Measurements from ENCODE around the gene GNA12.

GNA12 gene

GRCh38 chr7:2814946-2815874 lies 28.9 kb downstream of the GNA12 start:
- no peak for DNase-seq

GRCh38 chr7:2814186-2814945 lies 29.7 kb downstream of the GNA12 start:
- DNase-seq, result no peak

- no peak for DNase-seq
These were observed 30.5 kb downstream of the GNA12 start for GRCh38 chr7:2813350-2814185.

- no peak for DNase-seq
These were observed 31.3 kb downstream of the GNA12 start for GRCh38 chr7:2812831-2813230.

- DNase-seq, result no peak
These were observed 32.0 kb downstream of the GNA12 start for GRCh38 chr7:2812114-2812487.

GRCh38 chr7:2811476-2812113 lies 32.5 kb downstream of the GNA12 start:
- no peak for DNase-seq

- no peak for DNase-seq
These were observed 33.3 kb downstream of the GNA12 start for GRCh38 chr7:2810682-2811415.

- DNase-seq, result no peak
These were observed 34.0 kb downstream of the GNA12 start for GRCh38 chr7:2809903-2810625.

GRCh38 chr7:2808891-2809665 lies 35.0 kb downstream of the GNA12 start:
- no peak for DNase-seq

- DNase-seq, result no peak
These were observed 36.0 kb downstream of the GNA12 start for GRCh38 chr7:2807845-2808772.

GRCh38 chr7:2807460-2807844 lies 36.7 kb downstream of the GNA12 start:
- no peak for DNase-seq

- no peak for DNase-seq
These were observed 37.5 kb downstream of the GNA12 start for GRCh38 chr7:2806571-2806970.

- DNase-seq, result no peak
These were observed 38.7 kb downstream of the GNA12 start for GRCh38 chr7:2805213-2805944.

GRCh38 chr7:2804227-2804763 lies 39.8 kb downstream of the GNA12 start:
- no peak for DNase-seq

- DNase-seq, result no peak
These were observed 40.4 kb downstream of the GNA12 start for GRCh38 chr7:2803755-2804154.

GRCh38 chr7:2803342-2803692 lies 40.8 kb downstream of the GNA12 start:
- DNase-seq, result no peak

- no peak for DNase-seq
These were observed 41.4 kb downstream of the GNA12 start for GRCh38 chr7:2802504-2803341.
